HG02759 (cell line): ENCODE results near the gene BRF1.
"Not testable (repeated sequence)": the region's sequence is repeated elsewhere in the genome, so short reads cannot be mapped to it uniquely, and the experiment has no call there.

Experiments used
- ATAC-seq: cut with Tn5 transposase; IDR thresholded peaks from one replicate; pipeline ENCODE4 v1.9.1; 2021; ENCODE audit warnings: mild to moderate bottlenecking, moderate library complexity; ENCODE audit not compliant: unreplicated experiment

BRF1 gene

DNA sequence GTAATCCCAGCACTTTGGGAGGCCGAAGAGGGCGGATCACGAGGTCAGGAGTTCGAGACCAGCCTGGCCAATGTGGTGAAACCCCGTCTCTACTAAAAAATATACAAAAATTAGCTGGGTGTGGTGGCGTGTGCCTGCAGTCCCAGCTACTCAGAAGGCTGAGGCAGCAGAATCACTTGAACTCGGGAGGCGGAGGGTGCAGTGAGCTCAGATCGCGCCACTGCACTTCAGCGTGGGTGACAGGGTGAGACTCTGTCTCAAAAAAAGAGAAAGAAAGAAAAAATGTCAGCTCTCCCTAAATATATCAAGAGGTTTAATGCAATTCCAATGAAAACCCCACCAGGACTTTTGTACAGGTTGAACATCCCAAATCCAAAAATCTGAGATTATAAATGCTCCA is 3.5 kb downstream of the BRF1 start:
- not testable (repeated sequence) for ATAC-seq

DNA sequence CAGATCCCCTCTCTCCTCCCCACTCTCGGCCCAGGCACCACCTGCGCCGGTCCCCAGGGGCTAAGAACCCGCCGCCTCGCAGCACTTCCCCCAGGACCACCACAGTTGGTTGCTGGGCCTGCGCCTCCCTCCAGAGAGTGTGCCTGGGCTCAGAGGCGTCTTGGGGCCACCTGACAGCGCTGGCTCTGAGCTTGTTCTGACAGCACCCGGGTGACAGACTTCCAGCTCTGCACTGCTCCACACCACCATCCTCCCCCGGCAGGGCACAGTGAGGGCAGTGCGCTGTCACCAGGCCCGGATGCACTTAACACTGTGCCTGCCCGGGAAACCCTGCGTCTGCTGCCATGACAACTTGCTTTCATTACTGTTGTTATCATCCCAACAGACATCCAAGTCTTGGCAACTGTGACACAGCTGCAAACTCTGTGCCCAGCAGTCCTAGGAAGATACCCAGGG is 6.6 kb downstream of the BRF1 start:
- ATAC-seq, result peak; percentile 56

DNA sequence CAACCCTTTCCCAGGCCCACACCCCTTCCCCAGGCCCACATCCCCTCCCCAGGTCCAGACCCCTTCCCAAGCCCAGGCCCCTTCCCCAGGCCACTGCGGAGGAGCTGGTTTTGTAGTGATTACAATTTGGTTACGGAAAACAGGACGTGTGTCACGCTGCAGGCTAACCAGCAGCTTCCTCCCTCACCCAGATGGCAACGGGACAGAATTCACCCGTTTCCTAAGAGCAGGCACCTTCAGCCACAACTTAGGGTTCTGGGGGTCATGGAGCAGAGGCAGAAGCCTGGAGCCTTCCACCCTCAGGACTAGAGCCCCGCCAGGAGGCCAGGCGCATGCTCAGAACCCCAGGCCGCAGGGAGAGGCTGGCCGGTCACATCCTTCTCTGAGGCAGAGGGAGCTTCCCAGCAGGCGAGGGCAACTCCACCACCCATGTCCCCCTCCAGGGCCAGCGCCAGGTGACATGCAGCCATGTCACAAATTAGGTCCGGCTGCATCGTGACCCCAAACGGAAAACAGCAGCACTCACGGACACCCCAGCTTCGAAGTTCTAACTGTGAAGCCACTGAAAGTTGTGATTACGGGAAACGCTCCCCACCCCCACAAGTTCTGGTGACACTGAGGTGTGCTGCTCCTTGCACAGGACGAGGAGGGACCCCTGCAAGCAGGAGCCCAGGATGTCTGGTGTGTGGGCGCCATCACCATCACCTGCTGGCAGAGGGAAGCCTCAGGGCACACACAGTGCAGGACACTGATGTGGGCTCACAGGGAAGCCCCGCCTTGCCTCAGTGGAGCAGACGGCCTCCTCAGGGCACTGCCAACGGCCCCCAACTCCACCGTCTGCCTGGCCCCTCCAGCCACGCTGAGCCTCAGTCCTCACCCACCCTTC is 7.7 kb downstream of the BRF1 start:
- no peak for ATAC-seq

DNA sequence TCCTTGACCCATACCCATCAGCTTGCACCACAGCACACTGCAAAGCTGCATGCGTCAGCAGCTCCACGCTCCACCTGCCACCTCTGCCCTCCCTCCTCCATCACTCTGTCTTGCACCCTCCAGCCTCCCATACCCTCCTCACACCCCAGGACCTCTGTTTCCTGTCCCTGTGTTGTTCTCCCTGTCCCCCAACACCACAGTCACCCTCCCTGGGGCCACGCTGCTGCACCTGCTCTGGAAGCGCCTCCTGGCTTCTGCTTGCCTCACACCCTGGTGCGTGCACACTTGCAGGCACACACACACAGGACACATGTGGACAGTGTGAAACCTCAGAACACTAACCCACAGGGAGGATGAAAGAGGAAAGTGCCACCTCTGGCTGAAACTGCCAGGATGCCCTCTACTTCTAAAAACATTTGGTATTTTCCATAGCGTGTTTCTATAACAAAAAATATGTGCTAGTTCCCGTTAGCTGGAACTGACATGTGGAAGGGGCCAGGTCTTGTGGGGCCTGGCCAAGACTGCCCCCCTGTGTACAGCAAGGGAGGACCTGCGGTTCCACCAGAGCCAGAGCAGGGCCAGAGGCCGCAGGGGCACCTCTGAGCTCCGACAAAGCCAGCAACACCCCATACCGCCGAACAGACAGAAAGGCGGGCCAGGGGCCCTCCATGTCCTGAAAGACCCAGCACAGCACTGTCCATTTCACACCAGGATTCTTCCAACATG is 10.0 kb downstream of the BRF1 start:
- ATAC-seq, result no peak

DNA sequence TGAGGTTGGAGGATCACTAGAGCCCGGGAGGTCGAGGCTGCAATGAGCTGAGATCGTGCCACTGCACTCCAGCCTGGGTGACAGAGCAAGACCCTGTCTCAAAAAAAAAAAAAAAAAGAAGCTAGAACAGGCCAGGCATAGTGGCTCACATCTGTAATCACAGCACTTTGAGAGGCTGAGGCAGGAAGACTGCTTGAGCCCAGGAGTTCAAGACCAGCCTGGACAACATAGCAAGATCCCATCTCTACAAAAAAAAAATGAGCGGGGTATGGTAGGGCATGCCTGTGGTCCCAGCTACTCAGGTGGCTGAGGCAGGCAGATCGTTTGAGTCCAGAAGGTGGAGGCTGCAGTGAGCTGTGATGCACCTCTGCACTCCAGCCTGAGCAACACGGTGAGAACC is 11.9 kb downstream of the BRF1 start:
- ATAC-seq, result not testable (repeated sequence)

DNA sequence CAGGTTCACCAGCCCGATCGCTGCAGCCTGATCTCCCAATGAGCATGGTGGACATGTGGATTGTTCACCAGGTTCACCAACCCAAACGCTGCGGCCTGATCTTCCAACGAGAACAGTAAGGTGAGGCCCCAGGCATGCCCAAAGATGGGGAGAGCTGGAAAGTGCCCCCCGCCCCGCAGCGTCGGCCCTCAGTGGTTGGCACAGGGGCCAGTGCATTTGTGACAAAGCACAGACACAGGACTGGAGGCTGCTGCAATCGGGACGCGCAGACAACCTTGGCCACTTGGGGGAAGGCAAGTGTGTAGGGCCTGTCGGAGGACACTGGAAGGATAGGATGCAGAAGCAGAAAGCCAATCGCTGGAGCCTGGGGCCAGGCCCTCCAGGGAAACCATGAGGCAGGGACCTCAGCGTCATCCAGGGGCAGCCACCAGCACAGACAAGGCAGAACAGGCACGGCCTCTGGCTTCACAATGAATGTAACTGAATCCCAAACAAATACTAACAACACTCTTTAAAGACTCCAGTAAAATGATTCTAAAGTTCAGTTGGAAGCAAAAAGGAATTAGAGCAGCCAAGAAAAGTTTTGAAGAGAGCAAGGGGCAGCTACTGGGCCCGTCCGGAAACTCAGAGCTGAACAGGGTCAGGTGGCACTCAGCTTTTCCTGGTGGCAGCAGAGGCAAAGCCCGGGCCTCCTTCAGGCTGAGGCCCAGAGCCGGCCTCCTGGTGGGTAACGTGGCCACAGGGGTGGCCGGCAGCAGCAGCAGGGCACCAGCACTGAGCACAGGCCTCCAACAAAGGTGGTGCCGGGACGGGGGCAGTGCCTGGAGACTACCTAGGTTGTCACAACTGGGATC is 13.3 kb downstream of the BRF1 start:
- ATAC-seq, result no peak

DNA sequence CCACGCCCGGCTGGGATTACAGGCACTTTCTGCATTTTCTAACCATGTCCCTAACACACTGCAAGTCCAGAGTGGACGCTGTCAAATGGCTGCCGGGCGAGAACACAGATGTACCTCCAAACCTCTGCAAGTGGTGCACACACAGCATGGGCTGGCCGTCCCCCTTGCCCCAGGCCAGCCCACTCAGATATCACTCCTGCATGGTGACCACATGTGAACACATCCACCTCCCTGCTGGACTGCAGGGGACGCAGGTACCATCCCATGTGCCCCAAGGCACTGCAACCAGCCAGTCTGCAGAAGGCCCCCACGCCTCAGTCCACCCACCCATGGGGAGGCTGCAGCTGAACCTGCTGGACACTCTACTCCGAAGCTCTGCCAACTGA is 14.0 kb downstream of the BRF1 start:
- no peak for ATAC-seq

DNA sequence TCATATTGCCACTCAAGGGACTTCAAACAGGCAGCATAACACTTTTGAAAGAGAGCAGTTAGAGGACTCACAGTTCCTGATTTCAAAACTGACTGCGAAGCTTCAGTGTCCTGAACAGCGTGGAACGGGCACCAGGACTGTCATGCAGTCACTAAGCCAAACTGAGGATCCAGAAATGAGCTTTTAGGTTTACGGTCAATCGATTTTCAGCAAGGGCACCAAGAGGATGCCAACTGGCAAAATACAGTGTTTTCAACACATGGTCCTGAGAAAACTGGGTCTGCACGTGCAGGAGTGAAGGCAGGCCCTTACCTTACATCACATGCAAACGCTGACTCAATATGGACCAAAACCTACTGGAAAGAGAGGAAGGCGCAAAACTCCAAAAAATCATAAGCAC is 15.6 kb downstream of the BRF1 start:
- no peak for ATAC-seq

DNA sequence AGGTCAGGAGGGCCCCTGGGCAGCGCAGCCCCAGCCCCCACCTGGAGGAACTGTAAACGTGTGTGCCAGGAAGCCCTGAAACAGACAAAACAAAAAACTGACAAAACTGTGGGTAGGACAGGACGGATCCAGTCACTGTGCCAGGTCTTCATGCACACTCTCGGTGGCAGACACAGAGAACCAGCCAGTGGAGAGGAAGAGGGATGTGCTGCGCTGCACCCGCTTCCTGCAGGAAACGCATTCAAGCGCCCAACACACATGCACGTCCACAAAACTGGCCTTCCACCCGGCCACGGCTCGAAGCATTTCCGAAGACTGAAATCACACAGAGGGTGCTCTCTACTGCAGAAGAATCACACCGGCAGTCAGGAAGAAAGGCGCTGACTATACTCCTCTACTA is 16.9 kb downstream of the BRF1 start:
- ATAC-seq, result no peak

DNA sequence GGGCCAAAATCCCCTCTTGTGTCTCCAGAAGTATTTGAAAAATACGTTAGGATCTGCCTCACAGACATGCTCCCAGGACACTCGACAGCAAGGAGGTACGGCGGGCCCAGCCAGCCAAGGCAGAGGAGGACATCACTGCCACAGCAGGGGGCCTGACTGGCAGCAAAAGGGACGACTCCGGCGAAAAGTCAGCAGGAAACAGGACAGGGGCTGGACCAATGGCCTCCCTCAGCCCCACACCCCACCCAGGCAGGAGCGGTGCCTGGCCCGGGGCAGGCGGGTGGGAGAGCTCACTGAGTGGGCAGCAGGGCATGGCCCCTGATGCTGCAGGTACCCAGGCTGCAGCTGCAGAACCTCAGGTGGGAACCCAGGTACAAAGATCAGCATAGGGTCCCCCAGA is 17.8 kb downstream of the BRF1 start:
- ATAC-seq, result no peak

DNA sequence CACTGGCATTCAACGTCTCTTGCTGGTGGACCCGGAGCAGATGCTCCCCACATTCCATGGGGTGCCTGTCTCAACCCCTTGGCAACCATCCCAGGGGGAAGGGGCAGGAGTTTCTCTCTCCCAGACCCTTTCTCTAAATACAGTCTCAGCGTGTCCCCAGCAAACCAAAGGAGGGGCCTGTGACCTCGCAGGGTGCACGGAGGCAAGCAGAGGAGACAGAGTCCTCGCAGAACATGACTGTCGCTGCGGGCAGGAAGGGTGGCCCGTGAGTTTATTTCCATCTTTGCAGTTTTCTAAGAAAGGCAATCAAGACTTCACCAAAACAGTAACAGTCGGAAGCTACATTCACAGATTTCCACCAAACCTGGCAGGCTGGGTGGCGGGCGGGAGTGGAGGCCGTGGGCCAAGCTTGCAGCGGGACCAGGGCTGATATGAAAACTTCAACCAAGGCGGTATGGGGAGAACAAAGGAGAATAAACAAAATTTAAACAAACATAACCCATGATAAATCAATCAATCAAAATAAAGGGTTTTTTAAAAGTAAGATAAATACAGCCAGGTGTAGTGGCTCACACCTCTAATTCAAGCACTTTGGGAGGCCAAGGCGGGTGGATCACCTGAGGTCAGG is 18.6 kb downstream of the BRF1 start:
- no peak for ATAC-seq

DNA sequence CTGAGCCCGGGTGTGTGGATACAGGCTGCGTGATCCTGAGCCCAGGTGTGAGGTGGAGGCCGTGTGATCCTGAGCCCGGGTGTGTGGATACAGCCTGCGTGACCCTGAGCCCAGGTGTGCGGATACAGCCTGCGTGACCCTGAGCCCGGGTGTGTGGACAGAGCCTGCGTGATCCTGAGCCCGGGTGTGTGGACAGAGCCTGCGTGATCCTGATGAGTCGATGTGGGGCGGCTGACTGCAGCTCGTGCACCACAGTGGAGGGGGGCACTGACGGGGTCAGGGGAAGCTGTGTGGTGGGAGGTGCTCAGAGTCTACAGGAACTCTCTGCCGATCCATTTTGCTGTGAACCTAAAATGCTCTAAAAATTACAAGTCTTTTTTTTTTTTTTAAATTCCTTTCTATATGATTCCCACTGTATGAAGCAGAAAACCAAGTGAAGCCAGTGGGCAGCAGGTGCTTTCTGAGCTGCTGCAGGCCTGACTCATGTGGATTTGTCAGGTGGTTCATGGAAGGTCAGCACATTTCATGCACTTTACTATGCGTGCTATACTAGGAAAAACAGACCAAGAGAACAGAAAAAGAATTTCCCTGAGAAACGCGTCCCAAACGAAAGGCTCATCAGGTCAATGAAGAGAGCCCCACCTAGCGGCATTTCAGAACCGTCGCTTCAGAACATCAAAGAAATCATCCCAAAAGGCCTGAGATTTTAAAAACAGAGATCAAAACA is 19.3 kb downstream of the BRF1 start:
- no peak for ATAC-seq

DNA sequence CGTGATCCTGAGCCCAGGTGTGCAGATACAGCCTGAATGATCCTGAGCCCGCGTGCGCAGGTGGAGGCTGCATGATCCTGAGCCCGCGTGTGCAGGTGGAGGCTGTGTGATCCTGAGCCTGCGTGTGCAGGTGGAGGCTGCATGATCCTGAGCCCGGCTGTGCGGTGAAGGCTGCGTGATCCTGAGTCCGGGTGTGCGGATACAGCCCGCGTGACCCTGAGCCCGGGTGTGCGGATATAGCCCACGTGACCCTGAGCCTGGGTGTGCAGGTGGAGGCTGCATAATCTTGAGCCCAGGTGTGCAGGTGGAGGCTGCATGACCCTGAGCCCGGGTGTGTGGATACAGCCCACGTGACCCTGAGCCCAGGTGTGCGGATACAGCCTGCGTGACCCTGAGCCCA is 20.3 kb downstream of the BRF1 start:
- no peak for ATAC-seq

DNA sequence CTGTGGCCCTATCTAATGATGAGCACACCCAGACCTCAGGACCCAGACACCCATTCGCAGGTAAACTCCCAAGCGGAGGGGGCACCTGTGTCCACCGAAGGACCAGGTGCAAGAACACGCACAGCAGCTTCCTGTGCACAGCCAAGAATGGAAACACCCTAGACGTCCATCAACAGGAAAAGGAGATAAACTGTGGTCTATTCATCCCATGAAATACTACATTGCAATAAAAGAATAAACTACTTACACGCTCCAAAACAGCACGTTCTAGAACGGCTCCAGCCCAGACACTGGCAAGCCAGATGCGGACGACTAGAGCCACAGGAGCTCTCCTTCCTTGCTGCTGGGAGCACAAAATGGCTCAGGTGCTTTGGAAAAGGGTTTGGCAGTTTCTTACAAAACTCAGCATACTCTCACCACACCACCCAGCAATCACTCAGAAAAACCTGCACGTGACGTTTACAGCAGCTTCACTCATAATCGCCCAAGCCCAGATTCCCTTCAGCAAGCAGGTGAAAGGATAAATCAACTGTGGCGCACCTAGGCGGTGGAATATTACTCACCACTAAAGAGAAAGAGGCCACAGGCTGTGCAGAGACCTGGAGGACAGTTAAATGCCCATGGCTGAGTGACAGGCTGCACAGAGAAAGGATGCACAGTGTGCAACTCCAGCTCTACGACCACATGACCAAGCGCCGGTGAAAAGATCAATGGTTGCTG is 21.0 kb downstream of the BRF1 start:
- no peak for ATAC-seq

DNA sequence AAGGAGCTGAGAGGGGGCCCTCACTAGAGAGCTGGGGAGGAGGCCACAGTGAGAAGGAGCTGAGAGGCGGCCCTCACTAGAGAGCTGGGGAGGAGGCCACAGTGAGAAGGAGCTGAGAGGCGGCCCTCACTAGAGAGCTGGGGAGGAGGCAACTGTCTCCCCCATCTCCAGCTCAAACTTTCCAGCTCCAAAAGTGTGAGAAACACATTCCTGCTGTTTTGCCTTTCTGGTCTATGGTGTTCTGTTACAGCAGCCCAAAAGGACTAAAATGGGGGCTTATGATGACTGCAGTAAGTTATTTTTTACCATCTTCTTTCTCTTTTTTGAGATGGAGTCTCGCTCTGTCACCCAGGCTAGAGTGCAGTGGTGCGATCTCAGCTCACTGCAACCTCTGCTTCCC is 23.4 kb downstream of the BRF1 start:
- ATAC-seq, result not testable (repeated sequence)

DNA sequence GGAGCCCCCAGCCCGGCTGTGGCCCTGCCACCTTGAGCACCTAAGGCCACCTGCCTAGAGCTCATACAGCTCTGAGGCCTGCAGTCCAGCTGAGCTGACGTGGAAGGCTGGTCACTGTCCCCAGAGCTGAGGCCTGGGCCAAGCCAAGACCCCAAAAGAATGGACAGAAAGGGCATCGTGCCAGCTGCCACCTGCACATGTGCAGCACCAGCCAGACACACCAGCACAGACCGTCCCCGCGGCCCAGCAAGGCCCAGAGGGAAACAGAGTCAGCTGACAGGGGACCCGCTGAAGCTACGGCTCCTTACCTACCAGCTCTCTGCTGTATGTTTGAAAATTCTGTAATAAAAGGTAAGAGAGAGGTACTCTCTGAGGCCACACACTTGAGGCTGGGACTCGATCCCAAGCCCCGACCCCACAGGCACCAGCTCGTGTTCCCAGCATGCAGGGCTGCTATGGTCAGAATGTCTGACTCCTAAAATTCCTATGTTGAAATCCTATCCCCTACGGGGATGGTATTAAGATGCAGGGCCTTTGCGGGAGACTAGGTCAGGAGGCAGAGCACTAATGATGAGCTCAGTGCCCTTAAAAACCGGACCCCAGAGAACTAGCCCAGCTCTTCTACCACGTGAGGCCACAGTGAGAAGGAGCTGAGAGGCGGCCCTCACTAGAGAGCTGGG is 25.4 kb downstream of the BRF1 start:
- no peak for ATAC-seq

DNA sequence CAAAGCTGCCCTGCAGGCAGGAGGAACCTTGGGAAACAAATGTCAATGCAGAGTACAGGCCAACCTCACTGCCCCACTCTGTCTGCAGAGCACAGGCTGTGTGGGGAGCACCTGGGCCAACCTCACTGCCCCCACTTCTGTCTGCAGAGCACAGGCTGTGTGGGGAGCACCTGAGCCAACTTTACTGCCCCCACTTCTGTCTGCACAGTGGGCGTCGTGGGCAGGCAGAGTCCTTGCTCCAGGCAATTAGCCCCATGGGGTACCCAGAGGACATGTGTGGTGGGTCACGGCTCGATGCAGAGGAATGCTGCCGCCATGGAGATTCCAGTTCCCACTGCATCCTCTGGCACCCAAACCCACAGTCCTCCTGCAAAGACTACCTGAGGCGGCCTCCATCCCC is 26.2 kb downstream of the BRF1 start:
- no peak for ATAC-seq

DNA sequence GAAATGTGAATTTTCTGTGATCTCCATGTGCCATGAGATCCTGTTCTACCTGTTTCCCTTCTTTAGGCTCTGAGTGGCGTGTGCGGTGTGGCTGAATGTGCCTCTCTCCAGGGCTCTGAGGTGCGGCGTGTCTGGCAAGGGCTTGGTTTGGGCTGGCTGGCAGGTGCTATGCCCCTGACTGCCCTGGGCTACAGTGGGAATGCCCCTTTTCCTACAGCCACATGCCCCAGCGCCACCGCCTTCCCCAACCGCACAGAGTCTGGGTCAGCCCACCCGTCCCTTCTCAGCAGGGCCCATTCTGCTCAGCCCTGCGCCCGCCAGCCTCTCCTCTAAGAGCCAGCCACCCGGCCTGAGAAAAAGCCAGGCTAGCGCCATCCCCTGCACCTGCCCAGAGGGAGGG is 27.7 kb downstream of the BRF1 start:
- no peak for ATAC-seq

DNA sequence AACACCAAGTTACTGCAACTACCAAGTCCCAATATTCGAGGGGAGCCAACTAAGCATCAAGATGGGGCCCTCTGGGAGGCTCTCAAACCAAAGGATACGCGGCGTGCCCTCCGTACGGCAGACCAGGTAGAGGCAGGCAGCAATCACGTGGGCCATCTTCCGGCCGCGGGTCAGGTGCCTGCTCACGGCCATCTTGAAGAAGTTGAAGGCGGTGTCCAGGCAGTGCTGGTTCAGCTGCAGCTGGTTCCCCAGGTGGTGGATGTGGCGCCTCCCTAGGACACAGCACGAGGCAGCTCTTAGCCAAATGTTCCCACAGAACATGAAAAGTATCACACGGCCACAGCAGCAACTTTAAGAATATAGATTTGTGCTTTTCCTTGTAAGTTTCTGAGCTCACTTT is 28.2 kb downstream of the BRF1 start:
- ATAC-seq, result no peak
